Measurements from ENCODE around the gene KIF3B.
A peak's percentile ranks its signal among the peaks of the same experiment; 100 is the strongest.

Gene KIF3B

GRCh38 chr20:32368323-32368722 is 90.9 kb downstream of the KIF3B start:
- Histone ChIP-seq H3K4ac (ENCODE audit: low read depth, low read length) (no peak overlapping the region), H3K18ac (ENCODE audit: low read length) (no peak overlapping the region), H3K4me1 (ENCODE audit: control insufficient read depth in 1 of 2, insufficient read depth in 2 of 2, low read length in 2 of 2) (no peaks in the 10 kb centered on the region), H2BK120ac (ENCODE audit: insufficient read depth, low read length, poor library complexity) (no peak overlapping the region), H3K79me1 (ENCODE audit: low read length) (no peaks in the 10 kb centered on the region), H3K23ac (ENCODE audit: low read length) (no peak overlapping the region), H3K9me3 (ENCODE audit: insufficient read depth, low read depth, low read length) (no peaks in the 10 kb centered on the region), H3K79me2 (ENCODE audit: control insufficient read depth, insufficient read depth, low read length, poor library complexity) (peaks cover 10% of the 10 kb centered on the region), H3K27me3 (ENCODE audit: insufficient read depth, low read length) (no peaks in the 10 kb centered on the region), H3K4me3 (ENCODE audit: low read depth, low read length) (no peak overlapping the region), H2AFZ (ENCODE audit: insufficient read depth, low read length, poor library complexity) (no peak overlapping the region), H4K12ac (ENCODE audit: low read depth, low read length) (no peak overlapping the region), H3K27ac (ENCODE audit: low read depth, low read length) (no peak overlapping the region), H2BK12ac (ENCODE audit: low read length) (no peak overlapping the region), H2AK5ac (ENCODE audit: low read length) (no peak overlapping the region), H3K9ac (ENCODE audit: low read length) (no peak overlapping the region), H3K36me3 (ENCODE audit: control insufficient read depth in 1 of 2, insufficient read depth in 2 of 2, low read length in 2 of 2) (peaks cover 8 to 16% of the 10 kb centered on the region in 2 experiments), H3K14ac (ENCODE audit: low read length) (no peak overlapping the region), H4K8ac (ENCODE audit: low read depth, low read length) (no peak overlapping the region), H3K4me2 (ENCODE audit: low read length) (no peak overlapping the region), H2BK5ac (ENCODE audit: low read depth, low read length, poor library complexity) (no peak overlapping the region), H4K91ac (ENCODE audit: low read depth, low read length) (no peak overlapping the region)
- no peak for DNase-seq

- Histone ChIP-seq H3K4me3 (ENCODE audit: low read depth, low read length) (no peak overlapping the region), H3K4me2 (ENCODE audit: low read length) (no peak overlapping the region), H3K18ac (ENCODE audit: low read length) (no peak overlapping the region), H3K27ac (ENCODE audit: low read depth, low read length) (no peak overlapping the region), H3K23ac (ENCODE audit: low read length) (no peak overlapping the region), H4K91ac (ENCODE audit: low read depth, low read length) (no peak overlapping the region), H4K8ac (ENCODE audit: low read depth, low read length) (no peak overlapping the region), H2BK12ac (ENCODE audit: low read length) (no peak overlapping the region), H2AFZ (ENCODE audit: insufficient read depth, low read length, poor library complexity) (no peak overlapping the region), H3K36me3 (ENCODE audit: control insufficient read depth in 1 of 2, insufficient read depth in 2 of 2, low read length in 2 of 2) (peaks cover 13 to 17% of the 10 kb centered on the region in 2 experiments), H3K9me3 (ENCODE audit: insufficient read depth, low read depth, low read length) (no peaks in the 10 kb centered on the region), H3K4me1 (ENCODE audit: control insufficient read depth in 1 of 2, insufficient read depth in 2 of 2, low read length in 2 of 2) (no peaks in the 10 kb centered on the region), H4K12ac (ENCODE audit: low read depth, low read length) (no peak overlapping the region), H3K79me1 (ENCODE audit: low read length) (no peaks in the 10 kb centered on the region), H2BK5ac (ENCODE audit: low read depth, low read length, poor library complexity) (no peak overlapping the region), H3K14ac (ENCODE audit: low read length) (no peak overlapping the region), H3K79me2 (ENCODE audit: control insufficient read depth, insufficient read depth, low read length, poor library complexity) (peaks cover 6% of the 10 kb centered on the region), H2AK5ac (ENCODE audit: low read length) (no peak overlapping the region), H3K9ac (ENCODE audit: low read length) (no peak overlapping the region), H3K4ac (ENCODE audit: low read depth, low read length) (no peak overlapping the region), H3K27me3 (ENCODE audit: insufficient read depth, low read length) (no peaks in the 10 kb centered on the region), H2BK120ac (ENCODE audit: insufficient read depth, low read length, poor library complexity) (no peak overlapping the region)
- peak; percentile 5 to 31 for DNase-seq
- no CpG with 5 or more reads among the region's 6 CpGs for WGBS (ENCODE audit: extremely low coverage, insufficient coverage, insufficient read length)
Observed at GRCh38 chr20:32368925-32369324, 91.5 kb downstream of the KIF3B start.

- no peak overlapping the region for H2BK120ac ChIP-seq (ENCODE audit: insufficient read depth, low read length, poor library complexity)
- peaks cover 24 to 31% of the 10 kb centered on the region in 2 experiments for H3K36me3 ChIP-seq (ENCODE audit: control insufficient read depth in 1 of 2, insufficient read depth in 2 of 2, low read length in 2 of 2)
- H3K27ac ChIP-seq (ENCODE audit: low read depth, low read length): no peak overlapping the region
- no CpG with 5 or more reads among the region's 2 CpGs for WGBS (ENCODE audit: extremely low coverage, insufficient coverage, insufficient read length)
- H3K18ac ChIP-seq (ENCODE audit: low read length): no peak overlapping the region
- H3K4me1 ChIP-seq (ENCODE audit: control insufficient read depth in 1 of 2, insufficient read depth in 2 of 2, low read length in 2 of 2): no peaks in the 10 kb centered on the region
- no peak overlapping the region for H2AFZ ChIP-seq (ENCODE audit: insufficient read depth, low read length, poor library complexity)
- no peak overlapping the region for H3K4ac ChIP-seq (ENCODE audit: low read depth, low read length)
- H2BK12ac ChIP-seq (ENCODE audit: low read length): no peak overlapping the region
- H3K4me2 ChIP-seq (ENCODE audit: low read length): no peak overlapping the region
- H3K79me2 ChIP-seq (ENCODE audit: control insufficient read depth, insufficient read depth, low read length, poor library complexity): peaks cover 2% of the 10 kb centered on the region
- H2AK5ac ChIP-seq (ENCODE audit: low read length): no peak overlapping the region
- H3K9me3 ChIP-seq (ENCODE audit: insufficient read depth, low read depth, low read length): no peaks in the 10 kb centered on the region
- no peak for DNase-seq
- H4K91ac ChIP-seq (ENCODE audit: low read depth, low read length): no peak overlapping the region
- H4K12ac ChIP-seq (ENCODE audit: low read depth, low read length): no peak overlapping the region
- H2BK5ac ChIP-seq (ENCODE audit: low read depth, low read length, poor library complexity): no peak overlapping the region
- H3K9ac ChIP-seq (ENCODE audit: low read length): no peak overlapping the region
- no peaks in the 10 kb centered on the region for H3K27me3 ChIP-seq (ENCODE audit: insufficient read depth, low read length)
- no peak overlapping the region for H3K14ac ChIP-seq (ENCODE audit: low read length)
- H3K4me3 ChIP-seq (ENCODE audit: low read depth, low read length): no peak overlapping the region
- no peak overlapping the region for H4K8ac ChIP-seq (ENCODE audit: low read depth, low read length)
- H3K79me1 ChIP-seq (ENCODE audit: low read length): no peaks in the 10 kb centered on the region
- no peak overlapping the region for H3K23ac ChIP-seq (ENCODE audit: low read length)
Observed at GRCh38 chr20:32370897-32371296, 93.4 kb downstream of the KIF3B start.

GRCh38 chr20:32378461-32378860 is 101.0 kb downstream of the KIF3B start:
- no peak overlapping the region for H4K91ac ChIP-seq (ENCODE audit: low read depth, low read length)
- peaks cover 24 to 27% of the 10 kb centered on the region in 2 experiments for H3K36me3 ChIP-seq (ENCODE audit: control insufficient read depth in 1 of 2, insufficient read depth in 2 of 2, low read length in 2 of 2)
- no peak overlapping the region for H3K4me2 ChIP-seq (ENCODE audit: low read length)
- H3K9me3 ChIP-seq (ENCODE audit: insufficient read depth, low read depth, low read length): no peaks in the 10 kb centered on the region
- WGBS (ENCODE audit: extremely low coverage, insufficient coverage, insufficient read length): no CpG with 5 or more reads among the region's 2 CpGs
- H2BK12ac ChIP-seq (ENCODE audit: low read length): no peak overlapping the region
- DNase-seq: no peak
- H3K4me3 ChIP-seq (ENCODE audit: low read depth, low read length): no peak overlapping the region
- H2BK120ac ChIP-seq (ENCODE audit: insufficient read depth, low read length, poor library complexity): no peak overlapping the region
- H4K12ac ChIP-seq (ENCODE audit: low read depth, low read length): no peak overlapping the region
- H2AFZ ChIP-seq (ENCODE audit: insufficient read depth, low read length, poor library complexity): no peak overlapping the region
- no peaks in the 10 kb centered on the region for H3K27me3 ChIP-seq (ENCODE audit: insufficient read depth, low read length)
- no peak overlapping the region for H3K27ac ChIP-seq (ENCODE audit: low read depth, low read length)
- no peak overlapping the region for H2BK5ac ChIP-seq (ENCODE audit: low read depth, low read length, poor library complexity)
- H3K18ac ChIP-seq (ENCODE audit: low read length): no peak overlapping the region
- H3K4ac ChIP-seq (ENCODE audit: low read depth, low read length): no peak overlapping the region
- H3K9ac ChIP-seq (ENCODE audit: low read length): no peak overlapping the region
- no peak overlapping the region for H3K14ac ChIP-seq (ENCODE audit: low read length)
- no peak overlapping the region for H2AK5ac ChIP-seq (ENCODE audit: low read length)
- H3K4me1 ChIP-seq (ENCODE audit: control insufficient read depth in 1 of 2, insufficient read depth in 2 of 2, low read length in 2 of 2): no peaks in the 10 kb centered on the region
- H3K79me2 ChIP-seq (ENCODE audit: control insufficient read depth, insufficient read depth, low read length, poor library complexity): no peaks in the 10 kb centered on the region
- no peaks in the 10 kb centered on the region for H3K79me1 ChIP-seq (ENCODE audit: low read length)
- H4K8ac ChIP-seq (ENCODE audit: low read depth, low read length): no peak overlapping the region
- no peak overlapping the region for H3K23ac ChIP-seq (ENCODE audit: low read length)
